GM23338 (cell line): ENCODE measurements around the gene DLG2. TPM values are rescaled to one million over a fixed set of nuclear protein-coding genes. Genes with fewer than 3 reads are reported as not detected.

Experiments used
- ATAC-seq: fragments of 200-7000 bp; cut with Tn5 transposase; 3 replicates; pipeline ENCODE4 v1.9.1; 2020
- DNase-seq: peaks from one replicate; pipeline ENCODE4 v3.0.0-alpha.2; 2015; ENCODE audit warnings: low spot score
- H2AFZ ChIP-seq: fragments of 200-600 bp; sonication (generic); 2 replicates; pipeline ENCODE4 v1.8.0; 2016; ENCODE audit warnings: antibody characterized with exemption, mild to moderate bottlenecking, moderate library complexity
- H3F3A ChIP-seq: fragments of 200-600 bp; sonication (generic); replicated peaks from 2 replicates; pipeline ENCODE4 v1.8.0; 2017; ENCODE audit warnings: antibody characterized with exemption, mixed run types, low read depth
- H3K27ac ChIP-seq: fragments of 200-600 bp; sonication (generic); 2 replicates; pipeline ENCODE4 v1.6.1; 2016; ENCODE audit warnings: low read depth
- H3K27me3 ChIP-seq: fragments of 200-600 bp; sonication (generic); 2 replicates; pipeline ENCODE4 v1.8.0; 2016; ENCODE audit warnings: mild to moderate bottlenecking, mixed run types, moderate library complexity; ENCODE audit not compliant: insufficient read depth
- H3K36me3 ChIP-seq: fragments of 200-600 bp; sonication (generic); 2 replicates; pipeline ENCODE4 v1.8.0; 2016; ENCODE audit warnings: mild to moderate bottlenecking; ENCODE audit not compliant: insufficient read depth
- H3K4me1 ChIP-seq: fragments of 200-600 bp; sonication (generic); 2 replicates; pipeline ENCODE4 v1.8.0; 2016; ENCODE audit warnings: mild to moderate bottlenecking, moderate library complexity; ENCODE audit not compliant: insufficient read depth
- H3K4me2 ChIP-seq: fragments of 200-600 bp; sonication (generic); 2 replicates; pipeline ENCODE4 v1.7.1; 2017; ENCODE audit warnings: mixed run types
- H3K4me3 ChIP-seq: fragments of 200-600 bp; sonication (generic); 2 replicates; pipeline ENCODE4 v1.6.1; 2016; ENCODE audit warnings: mixed run types
- H3K79me2 ChIP-seq: fragments of 200-600 bp; sonication (generic); replicated peaks from 2 replicates; pipeline ENCODE4 v1.8.0; 2017; ENCODE audit warnings: mild to moderate bottlenecking; ENCODE audit not compliant: insufficient read depth
- H3K9me2 ChIP-seq: fragments of 200-600 bp; sonication (generic); 2 replicates; pipeline ENCODE4 v1.8.0; 2017; ENCODE audit not compliant: insufficient read depth
- H4K20me1 ChIP-seq: fragments of 200-600 bp; sonication (generic); replicated peaks from 2 replicates; pipeline ENCODE4 v1.8.0; 2017; ENCODE audit warnings: mild to moderate bottlenecking; ENCODE audit not compliant: insufficient read depth
- H3K27ac Mint-ChIP-seq: 2 replicates; pipeline ENCODE4 v1.8.0; 2020; ENCODE audit warnings: inconsistent platforms, mild to moderate bottlenecking, moderate library complexity, mixed read lengths
- H3K27me3 Mint-ChIP-seq: 3 replicates; pipeline ENCODE4 v1.8.0; 2022; ENCODE audit warnings: low read depth, mild to moderate bottlenecking, moderate library complexity, mixed read lengths, inconsistent platforms; ENCODE audit not compliant: insufficient read depth, poor library complexity
- H3K36me3 Mint-ChIP-seq: 3 replicates; pipeline ENCODE4 v1.8.0; 2021; ENCODE audit warnings: low read depth, mild to moderate bottlenecking, inconsistent platforms, moderate library complexity, mixed read lengths
- H3K4me1 Mint-ChIP-seq: 3 replicates; pipeline ENCODE4 v1.8.0; 2020; ENCODE audit warnings: mild to moderate bottlenecking, inconsistent platforms, mixed read lengths
- H3K4me3 Mint-ChIP-seq: 3 replicates; pipeline ENCODE4 v1.8.0; 2021; ENCODE audit warnings: moderate library complexity, mild to moderate bottlenecking, inconsistent platforms, mixed read lengths
- H3K9me3 Mint-ChIP-seq: 3 replicates; pipeline ENCODE4 v1.8.0; 2020; ENCODE audit warnings: moderate library complexity, mild to moderate bottlenecking, inconsistent platforms, mixed read lengths
- CREB1 ChIP-seq: fragments of 250-450 bp; sonication (Bioruptor Pico); IDR thresholded peaks from 2 replicates; pipeline ENCODE4 v1.5.0; 2020; ENCODE audit warnings: low read depth, mild to moderate bottlenecking, moderate library complexity
- EZH2 ChIP-seq: fragments of 200-600 bp; sonication (generic); IDR thresholded peaks from one replicate; pipeline ENCODE4 v1.8.0; 2017; ENCODE audit warnings: antibody characterized with exemption, mild to moderate bottlenecking, low read depth; ENCODE audit not compliant: unreplicated experiment
- JUNB ChIP-seq: IDR thresholded peaks from one replicate; pipeline ENCODE4 v1.6.1; 2016; ENCODE audit warnings: antibody characterized with exemption; ENCODE audit not compliant: unreplicated experiment
- NANOG ChIP-seq: IDR thresholded peaks from 2 replicates; pipeline ENCODE4 v1.6.1; 2016; ENCODE audit warnings: antibody characterized with exemption, borderline replicate concordance
- STAT1 ChIP-seq: IDR thresholded peaks from one replicate; pipeline ENCODE4 v1.6.1; 2016; ENCODE audit warnings: antibody characterized with exemption; ENCODE audit not compliant: unreplicated experiment
- ZNF114 ChIP-seq: fragments of 250-450 bp; sonication (Bioruptor Pico); IDR thresholded peaks from 2 replicates; pipeline ENCODE4 v1.5.0; 2020; ENCODE audit warnings: mild to moderate bottlenecking, moderate library complexity
- ZNF331 ChIP-seq: fragments of 250-450 bp; sonication (Bioruptor Pico); IDR thresholded peaks from 2 replicates; pipeline ENCODE4 v1.5.0; 2020; ENCODE audit warnings: low read depth, mild to moderate bottlenecking, moderate library complexity
- ZNF462 ChIP-seq: fragments of 250-450 bp; sonication (Bioruptor Pico); IDR thresholded peaks from 2 replicates; pipeline ENCODE4 v1.5.0; 2020; ENCODE audit warnings: mild to moderate bottlenecking, moderate library complexity
- polyA plus RNA-seq: library from polyadenylated mRNA; unstranded; fragments of >200 nt; fragmentation: Nextera tagmentation; extraction: Ambion mirVana; gene quantifications from 2 replicates; pipeline ENCODE4 v1.2.1, GENCODE V29; 2016
- total RNA-seq: library from RNA; depleted of rRNA; stranded (reverse); fragments of >200 nt; shearing (Covaris generic); gene quantifications from 2 replicates; pipeline ENCODE4 v1.2.3, GENCODE V29; 2014
- TF ChIP-seq, protein P1 (sequence below), 2 experiments: fragments of 200-600 bp in 1 of 2; sonication (generic) in 1 of 2; conservative IDR thresholded peaks; 2 replicates each; pipeline versions ENCODE4 v1.5.1 to v1.6.1; 2016 to 2017; ENCODE audit warnings: antibody characterized with exemption in 2 of 2, low read depth in 2 of 2, mild to moderate bottlenecking in 2 of 2, moderate library complexity in 1 of 2

Gene DLG2
- total and polyA plus RNA-seq, 2 experiments from 2014 or later = 19.8 to 21.5 TPM

- TF ChIP-seq ZNF462 (CRISPR knock-in tag) = no peak
- TF ChIP-seq ZNF114 (CRISPR knock-in tag) = no peak
- no peak for TF ChIP-seq NANOG
- TF ChIP-seq ZNF331 (CRISPR knock-in tag) = no peak
- TF ChIP-seq EZH2 = no peak
- TF ChIP-seq CREB1 = no peak
Measured at GRCh38 chr11:85098996-85099395, 528.1 kb downstream of the DLG2 start (continued).

DNA sequence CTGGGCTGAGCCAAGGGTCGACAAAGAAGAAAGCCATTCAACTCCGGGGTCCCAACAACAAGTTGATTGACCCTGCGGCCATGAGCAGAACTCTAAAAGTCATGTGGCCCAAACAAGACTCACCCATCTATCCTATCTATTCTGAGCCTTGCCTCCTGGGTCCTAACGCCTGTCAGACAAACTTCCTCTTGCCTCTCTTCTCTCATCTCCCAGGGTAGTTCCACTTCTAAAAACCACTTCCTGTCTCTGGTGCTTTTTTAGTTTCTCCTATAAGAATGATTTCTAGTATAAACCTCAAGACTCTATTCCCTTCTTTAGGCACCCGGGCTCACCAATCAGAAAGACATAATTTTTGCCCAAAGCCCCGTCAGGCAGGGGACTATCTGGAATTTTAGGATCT is 530.2 kb downstream of the DLG2 start:
- Mint-ChIP-seq H3K27me3 (no peaks in the 10 kb centered on the region), H3K27ac (no peak overlapping the region; the same call in 1 of the 2 replicates), H3K4me3 (no peak overlapping the region), H3K9me3 (peaks cover 8% of the 10 kb centered on the region; the same call in 2 of the 3 replicates), H3K36me3 (peaks cover 7% of the 10 kb centered on the region; the same call in 2 of the 3 replicates), H3K4me1 (peaks cover 9% of the 10 kb centered on the region; the same call in 2 of the 3 replicates)
- no peaks in the 10 kb centered on the region for H3K36me3 ChIP-seq
- ATAC-seq (no peak), DNase-seq (no peak)
- peaks cover 4% of the 10 kb centered on the region; the same call in 1 of the 2 replicates for H3K9me2 ChIP-seq
- no peaks in the 10 kb centered on the region for H3K79me2 ChIP-seq
- no peak overlapping the region for H3K4me2 ChIP-seq
- no peak overlapping the region for H2AFZ ChIP-seq
- no peaks in the 10 kb centered on the region for H3F3A ChIP-seq
- H3K4me3 ChIP-seq = no peak overlapping the region
- no peaks in the 10 kb centered on the region for H3K27me3 ChIP-seq
- H3K4me1 ChIP-seq = peaks cover 6% of the 10 kb centered on the region
- no peak overlapping the region for H3K27ac ChIP-seq
- no peaks in the 10 kb centered on the region for H4K20me1 ChIP-seq
- no peak for TF ChIP-seq ZNF462 (CRISPR knock-in tag)
- TF ChIP-seq STAT1 = no peak
- no peak for TF ChIP-seq JUNB
- no peak for TF ChIP-seq CREB1
- TF ChIP-seq, protein P1, sequence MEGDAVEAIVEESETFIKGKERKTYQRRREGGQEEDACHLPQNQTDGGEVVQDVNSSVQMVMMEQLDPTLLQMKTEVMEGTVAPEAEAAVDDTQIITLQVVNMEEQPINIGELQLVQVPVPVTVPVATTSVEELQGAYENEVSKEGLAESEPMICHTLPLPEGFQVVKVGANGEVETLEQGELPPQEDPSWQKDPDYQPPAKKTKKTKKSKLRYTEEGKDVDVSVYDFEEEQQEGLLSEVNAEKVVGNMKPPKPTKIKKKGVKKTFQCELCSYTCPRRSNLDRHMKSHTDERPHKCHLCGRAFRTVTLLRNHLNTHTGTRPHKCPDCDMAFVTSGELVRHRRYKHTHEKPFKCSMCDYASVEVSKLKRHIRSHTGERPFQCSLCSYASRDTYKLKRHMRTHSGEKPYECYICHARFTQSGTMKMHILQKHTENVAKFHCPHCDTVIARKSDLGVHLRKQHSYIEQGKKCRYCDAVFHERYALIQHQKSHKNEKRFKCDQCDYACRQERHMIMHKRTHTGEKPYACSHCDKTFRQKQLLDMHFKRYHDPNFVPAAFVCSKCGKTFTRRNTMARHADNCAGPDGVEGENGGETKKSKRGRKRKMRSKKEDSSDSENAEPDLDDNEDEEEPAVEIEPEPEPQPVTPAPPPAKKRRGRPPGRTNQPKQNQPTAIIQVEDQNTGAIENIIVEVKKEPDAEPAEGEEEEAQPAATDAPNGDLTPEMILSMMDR (conservative IDR thresholded peaks at IDR 0.05; ENCODE audit: low read depth in 2 of 2) = no peak
